GM15510 (cell line): ENCODE measurements around the gene PANX2.

Experiments used
- POLR2A ChIP-seq: IDR thresholded peaks from 3 replicates; pipeline ENCODE4 v1.6.1; 2011; ENCODE audit warnings: borderline replicate concordance; ENCODE audit not compliant: insufficient read length; ENCODE audit errors: extremely low read depth

The PANX2 gene

DNA sequence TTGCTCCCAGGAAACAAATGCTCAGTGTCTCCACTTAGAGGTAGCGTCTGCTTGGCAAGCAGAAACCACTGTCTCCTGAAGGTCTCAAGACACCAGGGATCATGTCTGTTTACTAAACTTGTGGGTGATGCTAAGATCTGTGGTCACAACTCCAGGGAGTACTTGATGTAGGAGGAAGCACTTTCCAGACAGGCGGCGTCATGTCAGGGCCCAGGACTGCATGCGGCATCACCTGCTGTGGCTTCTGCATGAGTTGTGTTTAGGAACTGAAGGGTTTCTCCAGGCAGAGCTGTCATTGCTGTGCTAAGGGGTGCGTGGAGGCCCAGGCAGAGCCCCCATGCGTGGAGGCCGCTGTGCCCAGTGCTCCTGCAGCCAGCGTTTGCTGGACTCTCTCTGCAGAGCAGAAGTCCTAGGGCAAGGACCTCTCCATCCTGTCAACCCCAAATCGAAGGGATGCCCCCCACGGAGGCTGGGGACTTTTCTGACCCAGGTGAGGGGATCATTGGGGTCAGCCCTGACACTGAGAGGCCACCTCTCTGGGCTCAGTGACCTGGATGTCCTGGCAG is 8.1 kb upstream of the PANX2 start:
- no peak for TF ChIP-seq POLR2A

DNA sequence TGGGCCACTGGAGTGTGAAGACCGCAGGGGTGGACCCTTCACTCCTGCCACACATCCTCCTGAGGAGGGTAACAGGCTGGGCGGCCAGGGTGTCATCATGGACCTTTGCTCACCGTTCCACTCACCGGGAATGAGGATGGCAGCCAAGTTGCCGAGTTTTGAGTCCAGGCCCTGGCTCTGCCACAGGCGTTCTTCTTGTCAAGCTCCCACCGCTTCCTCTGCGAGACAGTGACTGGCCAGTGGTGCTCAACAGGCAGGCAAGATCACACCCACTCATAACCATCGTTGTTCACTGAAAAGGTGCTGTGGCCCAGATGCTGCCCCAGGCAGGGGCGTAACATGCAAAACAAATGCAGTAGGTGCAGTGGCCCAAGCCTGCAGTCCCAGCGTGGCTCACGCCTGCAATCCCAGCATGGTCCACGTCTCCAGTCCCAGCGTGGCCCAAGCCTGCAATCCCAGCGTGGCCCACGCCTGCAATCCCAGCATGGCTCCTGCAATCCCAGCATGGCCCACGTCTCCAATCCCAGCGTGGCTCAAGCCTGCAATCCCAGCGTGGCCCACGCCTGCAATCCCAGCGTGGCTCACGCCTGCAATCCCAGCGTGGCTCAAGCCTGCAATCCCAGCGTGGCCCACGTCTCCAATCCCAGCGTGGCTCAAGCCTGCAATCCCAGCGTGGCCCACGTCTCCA is 5.0 kb upstream of the PANX2 start:
- no peak for TF ChIP-seq POLR2A

DNA sequence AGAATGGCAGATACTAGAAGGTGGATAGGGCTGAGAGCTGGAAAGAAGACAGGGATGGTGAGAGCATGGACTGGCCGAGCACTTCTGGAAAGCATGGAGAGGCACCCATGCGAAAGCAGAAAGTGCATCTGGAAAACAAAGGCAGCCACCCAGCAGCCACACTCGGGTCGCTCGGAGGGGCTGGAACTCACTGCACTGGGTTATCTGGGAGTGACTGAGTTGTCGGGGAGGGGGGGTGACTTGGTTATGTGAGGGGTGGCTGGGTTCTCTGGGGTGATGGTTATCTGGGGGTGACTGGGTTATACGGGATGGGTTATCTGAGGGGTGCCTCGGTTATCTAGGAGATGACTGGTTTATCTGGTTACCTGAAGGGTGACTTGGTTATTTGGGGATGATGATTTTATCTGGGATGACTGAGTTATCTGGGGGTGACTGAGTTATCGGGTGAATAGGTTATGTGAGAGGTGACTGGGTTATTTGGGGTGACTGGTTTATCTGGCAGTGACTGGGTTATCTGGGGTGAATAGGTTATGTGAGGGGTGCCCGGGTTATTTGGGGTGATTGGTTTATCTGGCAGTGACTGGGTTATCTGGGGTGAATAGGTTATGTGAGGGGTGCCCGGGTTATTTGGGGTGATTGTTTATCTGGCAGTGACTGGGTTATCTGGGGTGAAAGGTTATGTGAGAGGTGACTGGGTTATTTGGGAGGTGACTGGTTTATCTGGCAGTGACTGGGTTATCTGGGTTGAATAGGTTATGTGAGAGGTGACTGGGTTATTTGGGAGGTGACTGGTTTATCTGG is 2.6 kb upstream of the PANX2 start:
- TF ChIP-seq POLR2A, result no peak

DNA sequence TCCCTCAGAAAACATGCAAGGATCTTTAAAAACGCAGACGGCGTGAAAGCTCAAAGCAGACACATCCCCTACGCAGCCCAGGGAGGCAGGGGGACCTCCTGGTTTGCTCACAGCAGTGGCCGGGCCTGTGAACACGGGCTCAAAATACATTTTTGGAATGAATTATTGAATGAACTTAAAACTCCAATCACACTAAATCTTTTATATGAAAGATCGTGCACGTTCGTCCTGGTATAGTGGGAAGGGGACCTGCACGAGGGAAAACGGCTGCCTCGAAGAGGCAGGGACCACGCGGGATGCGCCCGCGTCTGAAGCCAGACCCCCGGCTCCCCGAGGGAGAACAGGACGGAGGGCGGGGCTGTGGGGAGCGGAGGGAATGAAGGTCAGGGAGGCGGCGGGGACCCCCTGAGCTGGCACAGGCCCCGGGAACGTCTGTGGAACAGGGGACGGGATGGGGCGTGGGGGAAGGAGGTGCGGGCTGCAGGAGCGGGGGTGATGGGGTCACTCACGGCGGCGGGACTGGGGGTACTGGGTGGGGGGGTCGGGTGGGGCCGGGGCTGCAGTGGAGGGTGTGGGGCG is 1.3 kb upstream of the PANX2 start:
- TF ChIP-seq POLR2A, result no peak

DNA sequence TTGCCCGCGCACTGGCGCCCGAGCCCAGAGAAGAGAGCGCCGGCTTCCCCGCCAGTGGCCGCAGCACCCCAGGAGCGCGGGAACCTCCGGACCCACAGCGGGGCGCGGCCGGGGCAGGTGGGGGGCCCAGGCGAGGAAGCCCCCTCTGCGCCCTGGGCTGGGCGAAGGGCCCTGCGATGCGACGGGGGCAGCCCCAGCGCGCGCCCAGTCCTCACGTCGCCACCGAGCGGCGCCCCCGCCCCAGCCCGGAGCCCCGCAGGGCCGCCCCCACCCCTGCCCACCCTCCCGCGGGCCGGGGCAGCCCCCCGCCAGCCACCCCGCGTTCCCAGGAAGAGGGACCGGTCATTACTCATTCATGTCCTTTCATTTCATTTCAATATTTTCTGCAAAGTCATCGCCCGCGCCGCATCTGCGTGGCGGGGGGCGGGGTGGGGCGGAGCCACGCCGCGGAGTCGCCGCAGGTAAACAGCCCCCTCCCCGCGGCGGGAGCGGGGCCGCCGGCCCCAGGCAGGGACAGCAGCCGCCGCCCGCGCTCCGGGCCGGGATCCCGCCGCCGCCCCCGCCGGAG is 673 bp upstream of the PANX2 start:
- TF ChIP-seq POLR2A, result no peak

DNA sequence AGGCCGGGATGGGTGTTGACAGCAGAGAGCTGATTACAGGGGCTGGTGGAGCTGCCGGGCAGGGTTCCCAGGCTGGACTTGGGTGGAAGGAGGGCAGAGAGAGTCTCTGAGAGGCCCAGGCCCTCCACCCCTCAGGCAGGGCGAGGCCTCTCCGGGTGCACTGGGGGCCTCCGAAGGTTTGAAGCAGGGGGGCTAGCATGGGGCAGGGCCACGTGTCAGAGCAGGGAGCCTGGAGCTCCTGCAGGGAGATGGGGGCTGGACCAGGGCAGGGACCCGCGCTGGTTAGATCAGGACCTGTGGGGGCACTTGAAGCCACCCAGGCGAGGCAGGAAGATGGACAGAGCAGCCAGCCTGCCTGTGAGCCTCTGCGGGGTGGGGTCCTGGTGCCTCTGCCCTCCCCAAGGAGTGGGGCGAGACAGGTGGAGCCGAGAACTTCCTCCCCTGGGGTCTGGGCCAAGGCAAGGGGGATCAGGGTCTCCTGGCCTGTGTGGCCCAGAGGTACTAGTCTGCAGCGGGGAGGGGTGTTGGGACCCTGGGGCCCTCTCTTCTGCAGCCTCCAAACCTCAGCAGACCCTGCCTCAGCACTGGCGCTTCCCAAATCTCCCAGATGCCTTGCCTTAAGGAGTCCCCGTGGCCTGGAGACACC is 911 bp downstream of the PANX2 start:
- no peak for TF ChIP-seq POLR2A

DNA sequence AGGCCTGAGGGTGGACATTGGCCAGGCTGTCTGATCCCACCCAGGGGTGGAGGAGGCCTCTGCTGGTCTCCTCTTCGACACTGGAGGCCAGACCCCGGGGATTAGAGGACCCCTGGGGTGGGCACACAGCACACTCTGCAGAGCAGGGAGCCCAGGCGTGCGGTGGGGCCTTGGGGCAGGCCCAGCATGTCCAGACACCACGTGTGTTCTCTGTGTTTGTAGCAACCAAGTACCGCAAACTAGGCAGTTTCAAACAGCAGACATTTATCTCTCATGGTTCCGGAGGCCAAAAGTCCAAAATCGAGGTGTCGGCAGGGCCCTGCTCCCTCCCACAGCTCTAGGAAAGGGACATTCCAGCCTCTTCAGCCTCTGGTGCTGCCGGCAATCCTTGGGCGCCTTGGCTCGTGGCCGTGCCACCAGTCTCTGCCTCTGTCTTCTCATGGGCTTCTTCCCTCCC is 1.5 kb downstream of the PANX2 start:
- TF ChIP-seq POLR2A, result no peak

DNA sequence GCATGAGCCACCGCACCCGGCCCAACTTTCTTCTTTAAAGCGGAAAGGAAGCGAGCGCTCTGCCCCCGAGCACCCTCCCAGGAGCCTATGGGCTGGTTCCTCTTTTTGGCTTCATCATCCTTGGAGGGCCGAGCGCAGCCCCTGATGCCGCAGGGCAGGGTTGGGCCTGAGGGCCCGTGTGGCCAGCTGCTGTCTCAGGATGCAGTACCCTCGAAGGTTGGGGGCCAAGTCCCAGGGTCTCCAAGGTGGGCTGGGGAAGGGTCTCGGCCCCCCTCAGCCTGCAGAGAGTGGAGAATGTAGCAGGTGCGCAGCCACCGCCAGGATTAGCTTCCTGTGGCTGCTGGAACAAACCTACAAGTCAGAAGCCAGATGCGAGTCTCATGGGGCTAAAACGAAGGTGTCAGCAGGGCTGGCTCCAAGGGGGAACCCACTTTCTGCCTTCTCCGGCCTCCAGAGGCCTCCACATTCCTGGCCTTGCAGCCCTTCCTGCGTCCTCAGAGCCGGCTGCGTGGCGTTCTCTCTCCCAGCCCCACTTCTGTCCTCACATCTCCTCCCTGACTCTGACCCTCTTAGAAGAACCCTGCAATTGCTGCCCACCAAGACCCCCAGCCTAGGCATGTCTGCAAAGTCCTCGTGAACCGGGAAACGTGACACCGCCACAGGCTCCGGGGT is 2.9 kb downstream of the PANX2 start:
- no peak for TF ChIP-seq POLR2A

DNA sequence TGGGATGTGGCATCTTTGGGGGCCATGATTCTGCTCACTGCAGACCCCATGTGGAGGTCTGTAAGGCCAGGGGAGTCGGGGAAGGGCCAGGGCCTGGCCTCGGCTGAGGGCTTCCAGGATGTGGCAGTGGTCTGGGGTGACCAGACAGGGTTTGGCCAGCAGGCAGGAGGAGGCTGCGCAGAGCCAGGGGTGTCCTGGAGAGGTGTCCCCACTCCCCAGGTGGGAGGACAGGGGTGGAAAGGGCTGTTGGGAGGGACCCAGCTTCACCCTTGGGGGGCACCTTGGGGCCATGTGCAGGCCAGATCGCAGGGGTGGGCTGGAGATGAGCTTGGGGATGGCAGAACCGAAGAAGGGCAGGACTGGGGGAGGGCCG is 3.4 kb downstream of the PANX2 start:
- no peak for TF ChIP-seq POLR2A

DNA sequence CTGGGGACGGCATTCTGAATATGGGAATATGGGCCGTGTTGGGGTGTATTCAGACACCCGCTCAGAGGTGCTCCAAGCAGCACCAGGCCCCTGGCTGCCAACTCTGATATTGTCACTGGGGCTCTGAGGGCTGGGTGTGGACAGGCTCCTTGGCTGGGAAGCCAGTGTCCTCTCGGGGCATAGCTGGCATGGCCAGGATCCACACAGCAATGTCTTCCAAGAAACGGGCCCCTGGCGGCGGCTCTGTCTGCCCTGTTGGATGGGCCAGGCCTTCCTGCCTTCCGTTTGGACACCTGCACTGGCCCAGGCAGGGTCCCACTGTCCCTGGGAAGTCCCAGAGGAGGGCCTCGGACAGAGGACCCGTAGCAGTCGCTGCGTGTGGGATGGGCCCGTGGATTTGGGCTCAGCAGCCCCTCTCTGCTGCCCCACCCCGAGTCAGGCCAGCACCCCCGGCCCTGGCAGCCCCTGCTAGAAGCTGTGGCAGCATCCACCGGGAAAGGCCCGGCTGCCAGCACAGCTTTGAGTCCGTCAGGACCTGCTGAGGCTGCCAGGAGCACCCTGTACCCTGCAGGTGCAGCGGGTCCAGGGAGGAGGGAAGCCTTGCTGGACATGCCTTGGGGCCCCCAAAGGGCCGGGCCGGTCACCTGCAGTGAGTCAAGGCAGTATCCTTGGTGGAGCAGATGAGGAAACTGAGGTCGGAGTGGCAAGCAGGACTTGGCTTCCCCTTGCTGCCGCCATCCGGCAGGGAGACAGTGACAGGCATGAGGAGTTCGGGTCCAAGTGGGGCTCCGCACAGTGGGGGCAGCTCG is 4.1 kb downstream of the PANX2 start:
- no peak for TF ChIP-seq POLR2A

DNA sequence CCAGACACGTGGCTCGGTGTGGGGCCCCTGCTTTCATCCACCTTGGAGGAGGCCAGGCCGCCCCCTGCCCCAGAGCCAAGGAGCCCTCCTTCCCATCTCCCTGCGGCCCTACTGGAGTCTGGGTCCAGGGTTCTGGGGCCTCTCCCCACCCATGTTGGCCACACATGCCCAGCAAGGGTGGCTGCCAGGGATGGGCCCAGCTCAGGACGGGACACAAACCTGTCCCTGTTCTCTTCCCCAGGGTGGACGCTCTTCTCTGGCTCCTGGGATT is 4.6 kb downstream of the PANX2 start:
- TF ChIP-seq POLR2A, result no peak

DNA sequence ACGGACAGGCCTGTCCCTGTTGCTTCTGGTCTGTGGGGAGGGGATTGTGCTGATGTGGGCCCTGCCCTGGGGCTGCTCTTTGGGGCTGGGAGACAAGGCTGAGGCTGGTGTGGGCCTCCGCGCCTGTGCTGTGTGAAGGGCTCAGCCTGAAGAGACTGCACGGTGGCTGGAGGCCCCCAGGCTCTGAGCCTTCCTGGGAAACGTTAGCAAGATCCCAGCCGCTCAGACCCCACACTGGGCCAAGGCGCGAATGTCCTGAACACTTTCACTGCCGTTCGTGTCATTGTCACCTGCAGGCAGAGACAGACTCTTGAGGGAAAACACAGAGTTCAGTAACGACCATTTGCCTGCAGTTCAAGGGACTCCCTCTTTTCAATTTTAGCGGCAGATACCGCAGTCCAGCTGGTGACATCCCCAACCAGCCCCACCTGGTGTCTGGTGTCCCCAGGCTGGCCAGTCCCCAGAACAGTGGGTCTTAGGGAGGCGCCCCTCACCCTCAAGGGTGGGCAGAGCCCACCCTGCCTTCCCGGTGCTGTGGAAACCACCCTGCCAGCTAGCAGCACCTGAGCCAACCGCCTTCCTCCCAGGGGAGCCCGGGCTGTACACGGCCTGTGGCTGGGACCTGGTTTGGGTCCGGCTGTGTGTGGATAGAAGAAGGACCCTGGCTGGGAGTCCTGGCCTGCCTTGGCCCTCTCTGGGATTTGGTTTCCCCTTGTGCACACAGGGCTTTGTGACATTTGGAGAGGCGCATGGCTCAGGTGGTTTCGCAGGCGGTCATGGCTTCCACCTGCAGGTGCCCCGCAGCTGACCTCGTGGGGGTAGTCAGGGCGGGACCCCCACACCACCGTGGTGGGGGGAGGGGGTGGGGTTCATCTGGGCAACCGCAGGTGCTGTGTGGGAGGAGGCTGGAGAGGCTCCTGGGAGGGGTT is 5.7 kb downstream of the PANX2 start:
- TF ChIP-seq POLR2A, result no peak
